ENCODE measurements around the gene FBXO3. TPM values are rescaled to one million over a fixed set of nuclear protein-coding genes. Genes with fewer than 3 reads are reported as not detected.
A peak's percentile ranks its signal among the peaks of the same experiment; 100 is the strongest.

Gene FBXO3
- total and polyA plus RNA-seq, 9 of the 15 experiments (the other 6 are each of a cell fraction or from before 2014, with no cell fraction given): 11.6 to 59.3 (median 29.2) TPM

GRCh38 chr11:33808228-33808828 lies 34.0 kb upstream of the FBXO3 start (continued):
- TF ChIP-seq ZBTB49 (CRISPR knock-in tag; IDR thresholded peaks at IDR 0.05; ENCODE audit: borderline replicate concordance): no peak
- TF ChIP-seq ZNF445 (CRISPR knock-in tag; IDR thresholded peaks at IDR 0.05; ENCODE audit: low read depth): no peak
- no peak for TF ChIP-seq HMGN3 (IDR thresholded peaks at IDR 0.05; ENCODE audit: borderline replicate concordance, extremely low read depth, insufficient read length, low read depth, low read length)
- no peak for TF ChIP-seq RBM39 (optimal IDR thresholded peaks at IDR 0.05; ENCODE audit: low read depth, low read length)
- peak; percentile 77 to 87 for TF ChIP-seq RAD21 (CRISPR knock-in tag; conservative IDR thresholded peaks at IDR 0.05 in 1 of 2, IDR thresholded peaks at IDR 0.05 in 1 of 2)
- no peak for TF ChIP-seq IRF1 (CRISPR knock-in tag; IDR thresholded peaks at IDR 0.05; ENCODE audit: borderline replicate concordance)
- TF ChIP-seq SMARCA4 (IDR thresholded peaks at IDR 0.05): no peak
- no peak for TF ChIP-seq FOXK2 (conservative IDR thresholded peaks at IDR 0.05 in 1 of 2, IDR thresholded peaks at IDR 0.05 in 1 of 2; ENCODE audit: low read depth in 2 of 2)
- TF ChIP-seq NCOR1 (IDR thresholded peaks at IDR 0.05): peak; percentile 41
- TF ChIP-seq ZNF316 (IDR thresholded peaks at IDR 0.05): 0 out of 2 replicates have a peak, but pooled peaks have one; percentile 24
- peak; percentile 21; the same call in 1 of the 2 replicates for TF ChIP-seq MAFF (IDR thresholded peaks at IDR 0.05; ENCODE audit: low read length)
- no peak for TF ChIP-seq TOE1 (IDR thresholded peaks at IDR 0.05; ENCODE audit: borderline replicate concordance)
- no peak for TF ChIP-seq TOE1 (CRISPR knock-in tag; IDR thresholded peaks at IDR 0.05; ENCODE audit: borderline replicate concordance, low read depth)
- TF ChIP-seq POLR2AphosphoS5 (IDR thresholded peaks at IDR 0.05; ENCODE audit: control insufficient read depth, insufficient read depth, low read depth, low read length): no peak
- TF ChIP-seq MAFK (IDR thresholded peaks at IDR 0.05; ENCODE audit: low read length): peak; percentile 36
- TF ChIP-seq JUND (IDR thresholded peaks at IDR 0.05; ENCODE audit: borderline replicate concordance, low read depth, low read length): peak; percentile 38; the same call in 1 of the 2 replicates
- no peak; the same call in 2 of the 3 replicates for TF ChIP-seq JUND (tag; IDR thresholded peaks at IDR 0.05; ENCODE audit: borderline replicate concordance, low read depth, low read length)
- no peak for TF ChIP-seq ZNF224 (CRISPR knock-in tag; IDR thresholded peaks at IDR 0.05)
- no peak for TF ChIP-seq ZSCAN32 (CRISPR knock-in tag; IDR thresholded peaks at IDR 0.05)
- TF ChIP-seq ZNF274 (IDR thresholded peaks at IDR 0.05; ENCODE audit: borderline replicate concordance, low read depth, low read length): no peak
- TF ChIP-seq RAD51 (IDR thresholded peaks at IDR 0.05; ENCODE audit: borderline replicate concordance, low read depth): no peak
- no peak for TF ChIP-seq MCM3 (IDR thresholded peaks at IDR 0.05)
- no peak for TF ChIP-seq COPS2 (conservative IDR thresholded peaks at IDR 0.05)
- no peak for TF ChIP-seq TCFL5 (CRISPR knock-in tag; conservative IDR thresholded peaks at IDR 0.05)
- no peak for TF ChIP-seq NCOA1 (IDR thresholded peaks at IDR 0.05; ENCODE audit: low read depth)
